HG02885 (cell line): Measurements from ENCODE around the gene PARVG.
"Not testable (repeated sequence)": the region's sequence is repeated elsewhere in the genome, so short reads cannot be mapped to it uniquely, and the experiment has no call there.

Experiments
- ATAC-seq: cut with Tn5 transposase; IDR thresholded peaks from one replicate; pipeline ENCODE4 v1.9.1; 2021; ENCODE audit warnings: mild to moderate bottlenecking; ENCODE audit not compliant: unreplicated experiment, poor library complexity

Gene PARVG

GRCh38 chr22:44231233-44231632, 50.5 kb downstream of the PARVG start:
- ATAC-seq = no peak

- ATAC-seq = not testable (repeated sequence)
Measured at GRCh38 chr22:44234372-44234771, 53.6 kb downstream of the PARVG start.

- no peak for ATAC-seq
Measured at GRCh38 chr22:44237290-44237689, 56.6 kb downstream of the PARVG start.

- ATAC-seq = not testable (repeated sequence)
Measured at GRCh38 chr22:44241121-44241520, 60.4 kb downstream of the PARVG start.

- no peak for ATAC-seq
Measured at GRCh38 chr22:44242946-44243724, 62.4 kb downstream of the PARVG start.

- ATAC-seq = no peak
Measured at GRCh38 chr22:44243761-44244160, 63.0 kb downstream of the PARVG start.

- no peak for ATAC-seq
Measured at GRCh38 chr22:44244265-44244822, 63.6 kb downstream of the PARVG start.

GRCh38 chr22:44245438-44245837, 64.7 kb downstream of the PARVG start:
- ATAC-seq = no peak

- ATAC-seq = no peak
Measured at GRCh38 chr22:44245867-44246266, 65.1 kb downstream of the PARVG start.

GRCh38 chr22:44246615-44247326, 66.0 kb downstream of the PARVG start:
- no peak for ATAC-seq

- ATAC-seq = no peak
Measured at GRCh38 chr22:44247346-44247745, 66.6 kb downstream of the PARVG start.

- ATAC-seq = no peak
Measured at GRCh38 chr22:44247923-44248892, 67.5 kb downstream of the PARVG start.

GRCh38 chr22:44248926-44249325, 68.2 kb downstream of the PARVG start:
- no peak for ATAC-seq

- no peak for ATAC-seq
Measured at GRCh38 chr22:44249376-44250147, 68.8 kb downstream of the PARVG start.

GRCh38 chr22:44254811-44255210, 74.1 kb downstream of the PARVG start:
- ATAC-seq = no peak

GRCh38 chr22:44256085-44256484, 75.4 kb downstream of the PARVG start:
- ATAC-seq = no peak

- no peak for ATAC-seq
Measured at GRCh38 chr22:44256556-44257485, 76.1 kb downstream of the PARVG start.
